Left hindlimb (tissue), 1 donor: Measurements from ENCODE around the gene SPACA7.
"Not testable (repeated sequence)": the region's sequence is repeated elsewhere in the genome, so short reads cannot be mapped to it uniquely, and the experiment has no call there.

ENCODE experiments used
- DNase-seq: peaks from one replicate; pipeline ENCODE4 v3.0.0-alpha.2; 2018

Gene SPACA7

GRCh38 chr13:112351825-112352224 lies 24.3 kb upstream of the SPACA7 start:
- DNase-seq = no peak

DNA sequence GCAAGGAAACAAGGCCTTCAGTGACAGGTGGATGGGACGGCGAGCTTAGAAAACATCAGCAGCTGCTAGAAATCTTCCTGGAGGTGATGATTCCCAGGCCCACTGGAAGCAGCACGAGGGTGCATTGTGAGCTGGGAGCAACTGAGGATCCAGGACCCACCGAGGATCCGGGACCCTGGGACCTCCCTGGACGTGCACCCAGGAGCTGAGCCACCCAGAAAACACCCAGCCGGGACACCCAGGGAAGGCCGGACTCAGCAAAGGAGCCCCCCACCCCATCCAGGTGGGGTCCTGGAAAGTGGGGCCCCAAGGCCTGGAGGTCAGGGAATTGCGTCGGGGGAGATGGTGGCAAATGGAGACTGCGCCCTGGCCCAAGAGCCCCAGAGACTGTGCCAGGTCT lies 22.3 kb upstream of the SPACA7 start:
- no peak for DNase-seq

GRCh38 chr13:112354330-112355273 lies 21.6 kb upstream of the SPACA7 start:
- DNase-seq = no peak

- no peak for DNase-seq
These were observed 20.8 kb upstream of the SPACA7 start for GRCh38 chr13:112355274-112355838.

- DNase-seq = no peak
These were observed 20.0 kb upstream of the SPACA7 start for GRCh38 chr13:112356190-112356589.

GRCh38 chr13:112358156-112358555 lies 18.0 kb upstream of the SPACA7 start:
- no peak for DNase-seq

DNA sequence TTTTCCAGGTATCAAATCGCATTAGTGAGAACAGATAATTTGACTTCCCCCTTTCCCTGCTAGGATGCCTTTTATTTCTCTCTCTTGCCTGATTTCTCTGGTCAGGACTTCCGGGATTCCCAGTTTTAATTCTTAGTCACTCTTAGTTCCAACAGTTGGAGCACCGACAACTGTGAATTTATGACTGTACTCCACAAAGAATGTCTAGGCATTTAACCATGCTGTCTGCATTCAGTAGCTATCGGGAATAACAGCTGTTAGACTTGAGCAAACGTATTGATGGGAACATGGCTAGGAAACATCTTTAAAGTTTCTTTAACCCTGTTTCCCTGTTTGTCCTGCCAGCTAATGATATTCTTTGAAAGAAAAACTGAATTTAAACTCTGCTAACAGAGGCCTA lies 14.1 kb upstream of the SPACA7 start:
- DNase-seq = no peak

DNA sequence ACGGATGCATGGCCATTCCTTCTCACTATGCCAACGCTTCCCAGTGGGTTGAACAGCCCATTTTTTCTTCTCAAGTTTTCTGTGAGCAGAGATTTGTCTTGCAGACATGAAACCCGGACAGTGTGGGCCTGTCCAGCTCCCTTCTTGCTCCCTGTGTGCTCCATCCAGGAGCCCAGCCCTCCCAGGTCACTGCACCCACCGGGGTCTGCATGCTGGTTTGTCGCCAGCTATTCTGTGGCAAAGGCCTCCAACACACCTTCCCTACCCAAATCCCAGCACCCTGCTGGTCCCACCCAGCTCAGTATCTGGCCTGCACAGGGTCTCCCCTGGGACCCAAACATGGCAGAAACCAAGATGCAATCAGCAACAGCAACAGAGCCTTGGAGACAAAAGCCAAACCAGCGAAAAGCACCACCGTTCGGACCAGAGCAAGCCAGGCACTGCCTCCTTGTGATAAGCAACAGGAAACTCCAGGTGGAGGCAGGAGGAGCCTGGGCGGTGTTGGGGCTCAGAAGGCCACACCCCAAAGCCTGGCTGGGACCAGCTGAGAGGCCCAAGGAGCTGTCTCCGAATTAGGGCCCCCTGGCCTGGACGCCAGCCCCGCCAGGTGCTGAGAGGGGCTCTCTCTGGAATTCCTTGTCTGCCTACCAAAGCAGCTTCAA lies 12.2 kb upstream of the SPACA7 start:
- no peak for DNase-seq

DNA sequence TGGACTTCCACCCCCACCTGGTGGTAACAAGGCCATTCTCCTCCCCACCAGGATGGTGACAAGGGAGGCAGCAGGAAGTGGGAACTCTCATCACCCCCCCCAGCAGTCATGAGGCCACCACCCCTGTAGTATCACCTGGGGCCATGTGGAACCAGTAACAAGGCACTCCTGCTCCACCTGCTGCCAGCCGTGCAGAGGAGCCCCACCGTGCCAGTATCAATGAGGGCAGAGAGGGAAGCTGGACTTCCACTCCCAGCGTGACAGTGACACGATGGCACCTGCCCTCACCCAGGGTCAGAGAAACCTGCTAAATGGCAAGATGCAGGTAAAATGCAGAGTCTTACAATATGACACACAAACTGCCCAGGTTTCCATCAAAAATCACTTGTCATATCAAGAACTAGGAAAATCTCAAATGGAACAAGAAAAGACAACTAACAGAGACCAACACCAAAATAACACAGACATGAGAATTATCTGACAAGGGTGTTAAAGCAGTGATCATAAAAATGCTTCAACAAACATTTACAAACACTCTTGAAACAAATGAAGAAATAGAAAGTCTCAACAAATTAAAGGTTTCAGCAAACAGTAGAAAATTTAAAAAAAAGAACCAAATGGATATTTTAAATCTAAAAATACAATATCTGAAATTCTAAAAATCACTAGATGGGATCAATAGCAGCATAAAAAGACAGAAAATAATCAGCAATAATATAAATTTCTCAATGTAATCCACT lies 9.1 kb upstream of the SPACA7 start:
- DNase-seq = no peak

GRCh38 chr13:112368883-112369282 lies 7.3 kb upstream of the SPACA7 start:
- no peak for DNase-seq

GRCh38 chr13:112370311-112370710 lies 5.8 kb upstream of the SPACA7 start:
- DNase-seq = no peak

GRCh38 chr13:112374271-112374670 lies 1.9 kb upstream of the SPACA7 start:
- DNase-seq = no peak

- no peak for DNase-seq
These were observed 15.6 kb downstream of the SPACA7 start for GRCh38 chr13:112391746-112392145.

GRCh38 chr13:112392719-112393118 lies 16.6 kb downstream of the SPACA7 start:
- DNase-seq = no peak

DNA sequence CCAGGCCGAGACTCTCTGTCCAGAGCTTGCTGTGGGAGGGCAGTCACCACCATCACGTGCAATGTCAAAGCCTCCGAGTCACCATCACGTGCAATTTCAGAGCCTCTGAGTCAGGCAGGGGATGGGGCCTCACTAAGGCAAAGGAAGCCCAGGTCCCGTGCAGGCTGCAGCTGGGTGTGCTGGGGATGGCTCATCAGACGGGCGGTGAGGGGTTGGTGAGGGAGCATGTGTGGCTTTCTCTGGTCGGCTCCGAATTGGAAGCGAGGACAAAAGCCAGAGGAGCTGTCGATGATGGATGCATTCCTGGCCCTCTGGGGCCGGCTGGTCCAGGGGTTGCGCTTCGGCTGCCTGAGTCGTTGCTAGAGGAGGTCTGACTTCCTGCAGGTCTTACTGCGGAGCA lies 18.9 kb downstream of the SPACA7 start:
- DNase-seq = not testable (repeated sequence)

GRCh38 chr13:112395941-112396340 lies 19.8 kb downstream of the SPACA7 start:
- DNase-seq = not testable (repeated sequence)

GRCh38 chr13:112397108-112397507 lies 21.0 kb downstream of the SPACA7 start:
- no peak for DNase-seq

DNA sequence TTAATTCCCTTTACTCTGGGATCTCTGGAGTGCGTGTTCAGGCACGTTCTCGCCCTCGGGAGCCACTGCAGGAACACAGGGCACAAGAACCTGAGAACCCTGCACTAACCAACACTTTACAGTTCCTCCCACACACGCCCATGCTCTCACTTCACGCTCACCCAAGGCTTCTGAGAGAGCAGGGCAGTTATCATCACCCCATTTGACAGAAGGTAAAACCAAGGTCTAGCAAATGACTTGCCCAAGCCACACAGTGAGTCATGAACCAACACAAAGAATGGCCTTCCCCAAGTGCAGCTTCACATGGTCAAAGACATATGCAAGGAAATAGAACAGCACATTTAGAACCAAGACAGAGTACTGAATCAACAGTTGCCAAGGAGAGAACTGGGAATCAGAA lies 22.2 kb downstream of the SPACA7 start:
- not testable (repeated sequence) for DNase-seq

- DNase-seq = not testable (repeated sequence)
These were observed 33.7 kb downstream of the SPACA7 start for GRCh38 chr13:112409828-112410227.

GRCh38 chr13:112416647-112417046 lies 40.5 kb downstream of the SPACA7 start:
- no peak for DNase-seq

- DNase-seq = no peak
These were observed 40.9 kb downstream of the SPACA7 start for GRCh38 chr13:112417079-112417478.

DNA sequence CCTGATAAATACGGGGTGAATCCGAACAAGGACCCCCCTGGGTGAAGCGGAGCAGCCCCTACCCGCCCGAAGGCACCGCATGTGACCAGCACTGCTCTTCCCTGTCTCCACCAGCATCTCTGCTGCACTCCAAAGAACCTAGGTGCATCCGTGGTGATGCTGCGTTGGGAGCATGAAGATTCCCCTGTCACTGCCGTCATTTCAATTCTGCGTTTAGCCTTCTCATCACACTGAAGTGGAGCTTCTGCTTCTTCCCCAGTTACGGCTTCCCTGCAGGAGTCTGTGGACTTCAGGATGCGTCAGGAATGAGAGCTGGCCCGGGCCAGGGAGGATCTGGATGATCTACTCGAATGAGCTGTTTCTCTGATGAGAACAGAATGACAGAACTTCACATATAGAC lies 47.9 kb downstream of the SPACA7 start:
- no peak for DNase-seq

GRCh38 chr13:112428704-112429103 lies 52.5 kb downstream of the SPACA7 start:
- no peak for DNase-seq
